SK-N-SH treated with all-trans-retinoic acid at 6 μM for 48 hours (cell line): ENCODE data around the gene SAMD4A.

ENCODE experiments used
- ARNTL ChIP-seq: fragments of 450-650 bp; formaldehyde crosslinking; IDR thresholded peaks from 2 replicates; pipeline ENCODE4 v1.5.0; 2020; ENCODE audit warnings: low read depth, mild to moderate bottlenecking, moderate library complexity, borderline replicate concordance
- GLIS3 ChIP-seq: fragments of 250-450 bp; sonication (Bioruptor Pico); IDR thresholded peaks from 2 replicates; pipeline ENCODE4 v1.5.0; 2020; ENCODE audit warnings: mild to moderate bottlenecking, moderate library complexity
- ISL1 ChIP-seq: fragments of 250-450 bp; sonication (Bioruptor Pico); IDR thresholded peaks from 2 replicates; pipeline ENCODE4 v2.1.2; 2022; ENCODE audit warnings: mild to moderate bottlenecking, moderate library complexity
- TOX ChIP-seq: fragments of 250-450 bp; sonication (Bioruptor Pico); IDR thresholded peaks from 2 replicates; pipeline ENCODE4 v1.8.0; 2021; ENCODE audit warnings: mild to moderate bottlenecking, moderate library complexity, borderline replicate concordance

DNA sequence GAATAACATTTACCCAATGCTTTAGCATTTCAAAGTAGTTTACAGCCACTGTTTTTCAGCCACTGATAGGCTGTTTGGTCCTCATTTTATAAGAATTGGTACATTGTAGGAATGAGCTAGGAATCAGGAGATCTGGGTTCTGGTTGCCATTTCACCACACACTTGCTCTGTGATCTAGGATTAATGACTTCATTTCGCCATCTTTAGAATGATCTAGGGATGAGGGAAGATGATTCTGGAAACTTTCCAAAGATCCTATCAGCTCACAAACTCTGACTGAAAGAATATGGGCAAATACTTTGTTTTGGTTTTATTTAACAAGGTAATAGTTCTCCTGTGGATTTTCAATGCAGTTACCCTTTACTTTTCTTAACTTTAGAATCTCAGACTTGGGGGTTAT is 180.7 kb downstream of the SAMD4A start:
- TF ChIP-seq GLIS3 (CRISPR knock-in tag), result no peak
- TF ChIP-seq ISL1 (CRISPR knock-in tag), result no peak
- no peak for TF ChIP-seq TOX
- no peak for TF ChIP-seq ARNTL (CRISPR knock-in tag)
